Measurements from ENCODE around the gene IGSF23. TPM values are rescaled to one million over a fixed set of nuclear protein-coding genes. Genes with fewer than 3 reads are reported as not detected.
A peak's percentile ranks its signal among the peaks of the same experiment; 100 is the strongest.
"Not testable (repeated sequence)": the region's sequence is repeated elsewhere in the genome, so short reads cannot be mapped to it uniquely, and the experiment has no call there.

Gene IGSF23
- total RNA-seq, 2 experiments from 2014 or later: not detected

DNA sequence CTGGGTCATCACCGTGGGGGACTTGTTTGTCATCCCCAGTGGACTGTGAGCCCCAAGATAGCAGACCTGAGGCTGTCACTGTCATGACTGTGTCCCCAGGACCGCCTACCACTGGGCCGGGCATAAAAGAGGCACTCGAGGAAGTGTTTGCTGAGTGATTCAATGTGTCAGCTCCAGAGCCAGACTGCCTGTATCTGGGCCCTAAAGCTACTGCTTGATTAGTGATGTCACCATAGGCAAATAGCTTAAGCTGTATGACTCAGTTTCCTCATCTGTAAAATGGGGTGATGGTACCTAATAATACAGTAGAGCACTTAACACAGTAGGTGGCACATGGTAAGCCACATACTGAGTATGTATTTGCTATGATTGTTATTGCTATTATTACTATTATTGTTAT is 46.7 kb downstream of the IGSF23 start:
- DNase-seq (no peak), ATAC-seq (no peak)
- H3K27ac Mint-ChIP-seq: no peak overlapping the region
- CTCF ChIA-PET: interaction anchor here (1.7 kb wide), 1 partner anchor 89 kb away, joined by 5 read pairs; no protein-coding TSS in a partner anchor
- H3K4me1 Mint-ChIP-seq: no peaks in the 10 kb centered on the region
- no peak overlapping the region for H3K4me3 Mint-ChIP-seq
- no peaks in the 10 kb centered on the region for H3K9me3 Mint-ChIP-seq (ENCODE audit: low read depth)
- H3K36me3 Mint-ChIP-seq: no peaks in the 10 kb centered on the region
- H3K27me3 Mint-ChIP-seq: no peaks in the 10 kb centered on the region

- H3K4me1 Mint-ChIP-seq: no peaks in the 10 kb centered on the region
- H3K9me3 Mint-ChIP-seq (ENCODE audit: low read depth): no peaks in the 10 kb centered on the region
- no peaks in the 10 kb centered on the region for H3K27me3 Mint-ChIP-seq
- ATAC-seq (no peak), DNase-seq (no peak)
- no peaks in the 10 kb centered on the region for H3K36me3 Mint-ChIP-seq
- CTCF ChIA-PET: interaction anchor here (1.7 kb wide), 1 partner anchor 90 kb away, joined by 5 read pairs; no protein-coding TSS in a partner anchor
- no peak overlapping the region for H3K27ac Mint-ChIP-seq
- no peak overlapping the region for H3K4me3 Mint-ChIP-seq
These were observed 47.8 kb downstream of the IGSF23 start for GRCh38 chr19:44661205-44661604.

DNA sequence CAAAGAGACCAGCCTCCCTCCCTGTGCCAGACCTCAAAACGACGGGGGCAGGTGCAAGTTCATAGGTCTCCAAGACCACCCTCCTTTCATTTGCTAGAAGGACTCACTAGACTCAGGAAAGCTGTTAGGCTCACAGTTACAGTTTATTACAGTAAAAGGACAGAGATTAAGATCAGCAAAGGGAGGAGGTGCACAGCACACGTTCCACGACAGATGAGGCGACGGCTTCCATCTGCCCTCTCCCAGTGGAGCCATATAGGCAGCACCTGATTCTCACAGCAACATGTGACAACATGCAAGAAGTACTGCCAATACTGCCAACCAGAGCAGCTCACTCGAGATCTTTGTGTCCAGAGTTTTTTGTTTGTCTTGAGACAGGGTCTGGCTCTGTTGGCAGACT is 48.5 kb downstream of the IGSF23 start:
- no peaks in the 10 kb centered on the region for H3K36me3 Mint-ChIP-seq
- DNase-seq: no peak

GRCh38 chr19:44662691-44663385 is 49.5 kb downstream of the IGSF23 start:
- ATAC-seq (no peak), DNase-seq (no peak)
- no peaks in the 10 kb centered on the region for H3K27me3 Mint-ChIP-seq
- CTCF ChIA-PET: interaction anchor here (1.5 to 2.0 kb wide), 4 partner anchors 9 to 181 kb away, joined by 3 to 8 read pairs (median 6); no protein-coding TSS in a partner anchor
- H3K9me3 Mint-ChIP-seq (ENCODE audit: low read depth): no peaks in the 10 kb centered on the region
- no peaks in the 10 kb centered on the region for H3K4me1 Mint-ChIP-seq
- H3K4me3 Mint-ChIP-seq: no peak overlapping the region
- H3K27ac Mint-ChIP-seq: no peak overlapping the region
- H3K36me3 Mint-ChIP-seq: no peaks in the 10 kb centered on the region

More for the DNA sequence above, 48.5 kb downstream of the IGSF23 start:
- Mint-ChIP-seq H3K9me3 (ENCODE audit: low read depth) (no peaks in the 10 kb centered on the region), H3K27ac (no peak overlapping the region), H3K4me1 (no peaks in the 10 kb centered on the region), H3K4me3 (no peak overlapping the region), H3K27me3 (no peaks in the 10 kb centered on the region)
- CTCF ChIA-PET: interaction anchor here (1.5 kb wide), 1 partner anchor 182 kb away, joined by 3 read pairs; no protein-coding TSS in a partner anchor
- ATAC-seq: no peak

- CTCF ChIA-PET: interaction anchor here (1.7 to 2.0 kb wide), 3 partner anchors 10 to 107 kb away, joined by 5 to 8 read pairs (median 8); no protein-coding TSS in a partner anchor
- Mint-ChIP-seq H3K4me1 (no peaks in the 10 kb centered on the region), H3K36me3 (no peaks in the 10 kb centered on the region), H3K4me3 (no peak overlapping the region), H3K27me3 (no peaks in the 10 kb centered on the region), H3K9me3 (ENCODE audit: low read depth) (no peaks in the 10 kb centered on the region), H3K27ac (no peak overlapping the region)
- ATAC-seq (no peak), DNase-seq (no peak)
These were observed 50.6 kb downstream of the IGSF23 start for GRCh38 chr19:44663996-44664395.

DNA sequence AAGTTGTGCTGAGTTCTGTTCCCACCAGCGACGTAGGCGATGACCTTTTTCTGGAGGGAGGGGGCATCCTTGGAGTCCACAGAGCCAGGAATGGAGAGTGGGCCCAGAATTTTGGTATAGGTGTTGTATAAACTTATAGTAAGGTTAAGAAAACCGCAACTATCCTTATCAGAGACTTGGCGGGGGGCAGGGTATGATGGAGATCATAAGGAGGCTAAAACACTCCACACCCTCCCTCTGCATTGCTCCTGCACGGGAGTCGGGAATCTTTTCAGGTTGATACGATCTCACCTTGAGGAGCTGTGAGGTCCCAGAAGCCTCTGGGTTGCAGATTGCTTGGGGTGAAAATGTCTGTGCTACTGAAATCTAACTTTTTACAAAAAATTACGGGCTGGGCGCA is 51.6 kb downstream of the IGSF23 start:
- DNase-seq (no peak), ATAC-seq (no peak)
- CTCF ChIA-PET: no interaction called here
- Mint-ChIP-seq H3K36me3 (no peaks in the 10 kb centered on the region), H3K9me3 (ENCODE audit: low read depth) (no peaks in the 10 kb centered on the region), H3K27me3 (no peaks in the 10 kb centered on the region), H3K27ac (no peak overlapping the region), H3K4me3 (no peak overlapping the region), H3K4me1 (no peaks in the 10 kb centered on the region)

DNA sequence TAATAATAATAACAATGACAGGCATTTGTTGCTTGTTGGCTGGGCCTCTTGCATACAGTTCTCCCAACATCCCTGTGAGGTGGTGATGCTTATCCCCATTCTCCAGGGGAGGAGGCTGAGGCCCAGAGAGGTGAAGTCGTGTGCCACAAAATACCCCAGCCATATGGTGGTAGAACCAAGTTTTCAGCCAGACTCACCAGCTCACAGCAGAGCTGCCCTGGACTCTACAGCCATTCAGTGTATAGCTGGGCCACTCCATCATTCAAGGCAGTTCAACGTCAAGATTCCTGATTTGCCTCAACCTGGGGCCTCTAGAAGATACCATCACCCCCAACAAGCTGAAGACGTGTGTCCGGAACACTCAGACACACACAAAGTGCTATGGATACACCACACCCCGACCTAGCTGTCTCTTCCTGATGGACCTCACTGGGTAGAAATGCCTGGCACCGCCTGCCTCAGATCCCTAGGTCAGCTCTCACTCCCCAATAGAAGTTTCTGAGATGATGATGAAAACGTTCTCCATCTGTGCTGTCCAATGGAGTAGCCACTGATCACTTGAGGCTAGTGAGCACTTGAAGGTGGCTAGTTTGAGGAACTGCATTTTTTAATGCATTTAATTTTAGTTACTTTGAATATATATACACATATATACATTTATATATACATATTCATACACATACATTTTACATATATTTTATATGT is 53.6 kb downstream of the IGSF23 start:
- Mint-ChIP-seq H3K9me3 (ENCODE audit: low read depth) (no peaks in the 10 kb centered on the region), H3K27ac (no peak overlapping the region), H3K4me3 (no peak overlapping the region), H3K4me1 (no peaks in the 10 kb centered on the region), H3K27me3 (no peaks in the 10 kb centered on the region), H3K36me3 (no peaks in the 10 kb centered on the region)
- CTCF ChIA-PET: interaction anchor here (1.0 to 1.5 kb wide), 3 partner anchors 12 to 104 kb away, joined by 3 to 4 read pairs (median 3); no protein-coding TSS in a partner anchor
- no peak for DNase-seq
- peak; percentile 20 for ATAC-seq

GRCh38 chr19:44668985-44669764 is 55.8 kb downstream of the IGSF23 start:
- no peaks in the 10 kb centered on the region for H3K9me3 Mint-ChIP-seq (ENCODE audit: low read depth)
- no peaks in the 10 kb centered on the region for H3K4me1 Mint-ChIP-seq
- CTCF ChIA-PET: interaction anchor here (1.2 to 1.9 kb wide), 2 partner anchors 22 to 102 kb away, joined by 3 to 5 read pairs; no protein-coding TSS in a partner anchor
- no peaks in the 10 kb centered on the region for H3K36me3 Mint-ChIP-seq
- no peak overlapping the region for H3K27ac Mint-ChIP-seq
- no peak for DNase-seq
- peak; percentile 45 for ATAC-seq
- H3K4me3 Mint-ChIP-seq: no peak overlapping the region
- H3K27me3 Mint-ChIP-seq: no peaks in the 10 kb centered on the region

GRCh38 chr19:44670027-44670426 is 56.7 kb downstream of the IGSF23 start:
- H3K27me3 Mint-ChIP-seq; DNase-seq; H3K36me3 Mint-ChIP-seq; ATAC-seq; H3K27ac Mint-ChIP-seq; H3K4me3 Mint-ChIP-seq; H3K4me1 Mint-ChIP-seq; H3K9me3 Mint-ChIP-seq (ENCODE audit: low read depth): not testable (repeated sequence)
- CTCF ChIA-PET: interaction anchor here (1.2 to 1.9 kb wide), 2 partner anchors 21 to 101 kb away, joined by 3 to 5 read pairs; no protein-coding TSS in a partner anchor

GRCh38 chr19:44671400-44671799 is 58.0 kb downstream of the IGSF23 start, which contains the start of gene CEACAM19:
Gene CEACAM19, plus strand, starts transcription at chr19:44671482. Its CDS starts 450 bp downstream, at chr19:44671932.
- Mint-ChIP-seq H3K27me3 (no peaks in the 10 kb centered on the region), H3K36me3 (no peaks in the 10 kb centered on the region), H3K27ac (no peak within 1 kb of the TSS), H3K9me3 (ENCODE audit: low read depth) (no peaks in the 10 kb centered on the region), H3K4me3 (no peak within 1 kb of the TSS), H3K4me1 (no peaks in the 10 kb centered on the region)
- no peak for DNase-seq
- ATAC-seq: no peak
- CTCF ChIA-PET: interaction anchor here (1.9 kb wide), 2 partner anchors 14 to 99 kb away, joined by 5 to 8 read pairs; no protein-coding TSS in a partner anchor

GRCh38 chr19:44672226-44672625 is 58.9 kb downstream of the IGSF23 start:
- no peaks in the 10 kb centered on the region for H3K9me3 Mint-ChIP-seq (ENCODE audit: low read depth)
- no peak overlapping the region for H3K4me3 Mint-ChIP-seq
- no peaks in the 10 kb centered on the region for H3K4me1 Mint-ChIP-seq
- no peaks in the 10 kb centered on the region for H3K36me3 Mint-ChIP-seq
- H3K27me3 Mint-ChIP-seq: no peaks in the 10 kb centered on the region
- ATAC-seq: no peak
- H3K27ac Mint-ChIP-seq: no peak overlapping the region
- DNase-seq: no peak
- CTCF ChIA-PET: interaction anchor here (1.9 kb wide), 1 partner anchor 15 kb away, joined by 8 read pairs; no protein-coding TSS in a partner anchor

GRCh38 chr19:44673510-44673909 is 60.1 kb downstream of the IGSF23 start:
- Mint-ChIP-seq H3K4me1 (no peaks in the 10 kb centered on the region), H3K4me3 (no peak overlapping the region), H3K36me3 (no peaks in the 10 kb centered on the region), H3K27ac (no peak overlapping the region), H3K27me3 (no peaks in the 10 kb centered on the region), H3K9me3 (ENCODE audit: low read depth) (no peaks in the 10 kb centered on the region)
- CTCF ChIA-PET: no interaction called here
- ATAC-seq (no peak), DNase-seq (no peak)

DNA sequence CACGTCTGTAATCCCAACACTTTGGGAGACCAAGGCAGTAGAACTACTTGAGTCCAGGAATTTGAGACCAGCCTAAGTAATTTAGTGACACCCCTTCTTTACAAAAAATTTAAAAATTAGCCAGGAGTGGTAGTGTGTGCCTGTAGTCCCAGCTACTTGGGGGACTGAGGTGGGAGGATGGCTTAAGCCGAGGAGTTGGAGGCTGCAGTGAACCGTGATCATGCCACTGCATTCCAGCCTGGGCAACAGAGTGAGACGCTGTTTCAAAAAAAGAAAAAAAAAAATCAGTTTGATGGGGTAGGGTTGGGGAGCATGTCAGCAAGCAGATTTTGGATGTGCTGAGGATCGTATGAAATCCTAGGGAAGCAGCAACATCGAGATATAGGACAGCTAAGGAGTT is 62.2 kb downstream of the IGSF23 start:
- no peaks in the 10 kb centered on the region for H3K9me3 Mint-ChIP-seq (ENCODE audit: low read depth)
- H3K27me3 Mint-ChIP-seq: peaks cover 2% of the 10 kb centered on the region
- DNase-seq (no peak), ATAC-seq (no peak)
- H3K27ac Mint-ChIP-seq: no peak overlapping the region
- no peak overlapping the region for H3K4me3 Mint-ChIP-seq
- no peaks in the 10 kb centered on the region for H3K4me1 Mint-ChIP-seq
- CTCF ChIA-PET: interaction anchor here (1.2 kb wide), 1 partner anchor 21 kb away, joined by 4 read pairs; no protein-coding TSS in a partner anchor
- H3K36me3 Mint-ChIP-seq: no peaks in the 10 kb centered on the region
